GM18507 (cell line): Measurements from ENCODE around the gene FRMD8.
"Not testable (repeated sequence)": the region's sequence is repeated elsewhere in the genome, so short reads cannot be mapped to it uniquely, and the experiment has no call there.

ENCODE experiments used
- DNase-seq: peaks from one replicate; pipeline ENCODE4 v3.0.0; 2011; ENCODE audit warnings: low read depth; ENCODE audit not compliant: insufficient read length; ENCODE audit errors: extremely low spot score
- FAIRE-seq: peaks from 2 replicates; lab custom pipeline; 2011; peaks lifted over from hg19 to GRCh38; lab: Jason Lieb, UNC

Gene FRMD8

GRCh38 chr11:65445101-65445603 lies 58.7 kb downstream of the FRMD8 start:
- no peak for DNase-seq
- no peak for FAIRE-seq

DNA sequence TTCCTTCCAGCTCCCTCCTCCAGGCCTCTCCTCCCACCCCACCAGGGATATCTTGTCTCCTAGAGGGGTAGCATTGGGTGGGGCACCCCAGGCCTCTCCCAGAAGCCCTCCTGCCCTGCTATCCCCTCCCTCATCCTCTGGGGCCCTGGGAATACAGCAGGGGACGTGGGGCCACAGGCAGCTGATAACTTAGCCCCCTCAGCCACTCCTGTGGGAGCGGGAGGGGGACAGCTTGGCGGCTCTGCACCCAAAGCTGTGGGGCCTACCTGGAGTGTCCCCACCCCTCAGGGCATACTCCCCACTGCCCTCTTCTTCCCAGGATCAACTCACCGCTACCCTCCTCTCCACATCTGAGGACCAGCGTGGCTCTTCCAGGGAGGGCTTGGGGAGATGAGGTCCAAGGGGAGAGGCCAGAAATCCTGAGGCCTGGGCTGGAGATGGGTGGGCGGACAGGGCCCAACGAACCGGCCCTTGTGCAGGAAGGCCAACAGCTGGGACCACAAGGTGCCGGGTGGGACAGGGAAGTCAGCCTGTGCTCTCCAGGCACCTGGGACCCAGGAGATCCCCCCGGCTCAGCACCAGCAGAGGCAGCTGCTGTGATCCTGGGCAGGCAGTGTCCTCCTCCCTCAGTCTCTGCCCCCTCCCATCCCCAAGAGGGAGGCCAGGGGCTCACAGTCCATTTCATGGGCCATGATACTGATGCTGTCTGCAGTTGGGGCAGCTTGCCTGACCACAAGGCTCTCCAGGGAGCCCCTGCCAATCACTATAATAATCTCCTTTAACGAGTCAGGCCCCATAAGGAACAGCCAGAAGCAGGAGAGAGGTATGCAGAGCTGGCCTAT lies 59.4 kb downstream of the FRMD8 start:
- no peak for DNase-seq
- FAIRE-seq: no peak

GRCh38 chr11:65446446-65447277 lies 60.2 kb downstream of the FRMD8 start:
- FAIRE-seq (no peak), DNase-seq (no peak)

DNA sequence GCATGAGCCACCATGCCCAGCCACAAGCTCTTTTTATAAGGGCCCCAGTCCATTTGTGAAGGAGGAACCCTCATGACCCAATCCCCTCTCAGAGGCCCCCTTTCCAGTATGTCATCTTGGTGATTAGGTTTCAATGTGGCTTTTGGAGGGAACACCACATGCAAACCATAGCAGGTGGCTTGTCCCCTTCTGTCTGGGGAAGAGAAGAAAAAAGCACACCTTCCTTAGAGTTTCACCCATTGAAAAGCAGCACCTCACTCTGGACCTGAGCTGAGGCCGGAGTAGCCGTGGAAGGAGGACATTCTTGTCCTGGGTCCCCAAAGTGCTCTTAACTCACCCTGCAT lies 61.6 kb downstream of the FRMD8 start:
- FAIRE-seq: no peak
- DNase-seq: no peak

DNA sequence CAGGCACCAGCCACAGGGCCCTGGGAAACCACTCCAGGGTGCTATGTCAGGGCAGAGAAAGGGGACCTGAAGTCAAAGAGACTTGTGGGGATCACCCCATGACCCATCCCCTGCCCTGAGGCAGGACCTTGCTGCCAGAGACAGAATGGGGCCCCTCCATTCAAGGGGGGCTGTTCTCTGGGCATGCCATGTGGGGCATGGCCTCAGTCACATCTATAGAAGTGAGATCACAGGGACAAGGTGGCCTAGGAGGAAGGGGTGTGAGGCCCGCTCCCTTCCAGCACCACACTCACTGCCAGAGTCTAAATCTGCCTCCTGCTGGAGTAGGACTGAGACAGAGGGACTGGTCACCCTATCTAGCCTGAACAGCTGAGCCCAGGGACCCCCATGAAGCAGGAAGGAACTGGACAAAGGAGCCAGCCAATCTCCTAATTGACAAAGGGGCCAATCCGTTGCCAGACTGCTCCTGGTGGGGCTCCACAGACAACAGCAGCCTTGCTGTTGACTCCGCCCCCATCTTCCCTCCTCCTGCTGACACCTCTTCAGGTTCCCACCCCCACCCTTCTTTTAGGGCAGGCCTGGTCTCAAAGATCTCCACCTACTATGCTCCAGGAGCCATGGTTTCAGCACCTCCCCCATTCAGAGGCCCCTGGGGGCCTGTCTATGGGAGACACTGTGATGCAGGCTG lies 62.1 kb downstream of the FRMD8 start:
- no peak for FAIRE-seq
- DNase-seq: no peak

DNA sequence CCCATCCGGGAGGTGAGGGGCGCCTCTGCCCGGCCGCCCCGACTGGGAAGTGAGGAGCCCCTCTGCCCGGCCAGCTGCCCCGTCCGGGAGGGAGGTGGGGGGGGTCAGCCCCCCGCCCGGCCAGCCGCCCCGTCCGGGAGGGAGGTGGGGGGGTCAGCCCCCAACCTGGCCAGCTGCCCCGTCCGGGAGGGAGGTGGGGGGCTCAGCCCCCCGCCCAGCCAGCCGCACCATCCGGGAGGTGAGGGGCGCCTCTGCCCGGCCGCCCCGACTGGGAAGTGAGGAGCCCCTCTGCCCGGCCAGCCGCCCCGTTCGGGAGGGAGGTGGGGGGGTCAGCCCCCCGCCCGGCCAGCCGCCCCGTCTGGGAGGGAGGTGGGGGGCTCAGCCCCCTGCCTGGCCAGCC lies 64.9 kb downstream of the FRMD8 start:
- not testable (repeated sequence) for FAIRE-seq, DNase-seq

DNA sequence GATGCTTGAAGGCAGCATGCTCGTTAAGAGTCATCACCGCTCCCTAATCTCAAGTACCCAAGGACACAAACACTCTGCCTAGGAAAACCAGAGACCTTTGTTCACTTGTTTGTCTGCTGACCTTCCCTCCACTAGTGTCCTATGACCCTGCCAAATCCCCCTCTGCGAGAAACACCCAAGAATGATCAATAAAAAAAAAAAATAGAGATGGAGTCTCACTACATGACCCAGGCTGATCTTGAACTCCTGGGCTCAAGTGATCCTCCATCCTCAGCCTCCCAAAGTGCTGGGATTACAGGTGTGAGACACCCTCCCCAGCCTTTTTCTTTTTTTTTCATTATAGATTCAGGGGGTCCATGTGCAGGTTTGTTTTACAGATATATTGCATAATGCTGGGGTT lies 65.8 kb downstream of the FRMD8 start:
- FAIRE-seq: not testable (repeated sequence)

GRCh38 chr11:65452806-65453490 lies 66.5 kb downstream of the FRMD8 start:
- FAIRE-seq (no peak), DNase-seq (no peak)

More for the DNA sequence above, 65.8 kb downstream of the FRMD8 start:
- not testable (repeated sequence) for DNase-seq

DNA sequence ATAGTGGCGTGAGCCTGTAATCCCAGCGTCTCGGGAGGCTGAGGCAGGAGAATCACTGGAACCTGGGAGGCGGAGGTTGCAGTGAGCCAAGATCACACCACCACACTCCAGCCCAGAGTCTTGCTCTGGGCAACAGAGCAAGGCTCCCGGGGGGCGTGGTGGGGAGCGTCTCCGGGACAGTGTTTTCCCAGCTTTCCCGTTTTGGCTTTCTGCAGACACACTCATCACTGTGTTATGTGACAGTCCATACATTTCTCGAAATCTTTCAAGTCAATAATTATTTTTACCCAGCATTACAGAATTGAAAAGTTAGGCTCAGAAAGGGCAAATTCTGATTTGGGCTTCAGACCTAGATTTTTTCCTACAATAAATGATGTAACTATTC lies 67.9 kb downstream of the FRMD8 start:
- FAIRE-seq (no peak), DNase-seq (no peak)

DNA sequence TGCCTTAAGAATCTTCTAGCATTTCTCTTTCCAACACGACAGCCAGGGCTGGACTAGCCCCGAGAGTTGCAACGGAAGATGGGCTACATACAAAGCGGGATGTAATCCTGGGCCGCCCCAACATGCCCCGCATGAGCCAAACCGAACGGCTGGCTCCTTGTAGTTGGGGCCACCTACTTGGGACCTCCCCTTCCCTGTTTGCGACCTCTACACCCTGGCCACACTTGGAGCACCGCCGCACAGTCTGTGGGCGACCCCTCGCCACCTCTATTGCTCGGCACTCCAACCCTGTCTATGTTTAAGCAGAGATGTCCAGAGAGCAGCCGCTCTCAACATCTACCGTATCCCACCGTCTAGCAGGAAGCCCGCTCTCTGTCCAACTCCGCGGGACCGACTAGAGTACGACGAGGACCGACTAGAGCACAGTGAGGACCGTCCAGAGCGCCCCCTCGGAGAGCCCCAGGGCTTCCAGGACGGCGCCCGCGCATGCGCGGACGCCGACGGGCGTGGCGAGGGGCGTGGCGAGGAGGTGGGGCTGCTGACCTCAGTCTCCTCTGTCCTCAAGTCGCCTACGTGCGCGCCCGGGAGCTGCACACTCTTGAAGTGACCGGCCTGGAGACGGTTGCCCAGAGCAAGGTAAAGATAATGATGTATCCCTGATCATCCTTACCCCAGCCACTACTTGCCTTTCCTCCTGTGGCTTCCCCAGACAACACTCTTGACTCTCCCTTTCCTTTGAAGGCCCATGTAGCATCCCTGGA lies 68.4 kb downstream of the FRMD8 start:
- DNase-seq: peak; percentile 96
- peak; percentile 86 for FAIRE-seq

DNA sequence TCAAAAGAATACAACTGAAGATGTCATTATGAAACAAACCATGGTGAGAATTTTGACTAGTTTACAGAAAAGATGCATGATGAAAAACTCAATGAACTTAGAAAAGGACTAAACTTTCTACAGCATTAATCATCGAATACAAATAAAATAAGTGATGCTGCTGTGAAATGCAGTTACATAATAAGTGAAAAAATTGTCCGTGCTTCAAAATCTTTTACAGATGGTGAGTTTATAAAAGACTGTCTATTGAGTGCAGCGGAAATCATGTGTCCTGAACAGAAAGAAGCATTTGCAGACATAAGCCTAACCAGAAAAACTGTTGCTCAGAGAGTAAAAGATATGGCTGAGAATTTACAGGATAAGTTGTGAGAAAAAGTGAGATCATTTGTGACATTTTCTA lies 70.0 kb downstream of the FRMD8 start:
- no peak for FAIRE-seq
- DNase-seq: no peak

DNA sequence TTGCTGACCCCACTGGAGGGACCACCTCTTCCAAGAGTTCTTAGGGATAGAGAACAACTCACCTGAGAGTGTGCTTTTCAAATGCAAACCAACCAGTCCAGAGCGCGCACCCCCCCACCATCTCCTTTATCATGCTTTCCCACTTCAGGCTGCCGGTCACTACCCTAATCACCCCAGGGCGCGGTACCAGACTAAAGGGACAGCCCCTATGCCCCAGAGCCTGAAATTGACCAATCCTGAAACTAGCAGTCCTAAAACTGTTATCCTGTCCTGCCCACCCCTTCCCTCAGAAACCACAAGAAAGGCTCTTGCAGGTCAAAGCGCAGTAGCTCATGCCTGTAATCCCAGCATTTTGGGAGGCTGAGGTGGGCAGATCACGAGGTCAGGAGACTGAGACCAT lies 73.1 kb downstream of the FRMD8 start:
- DNase-seq: no peak
- FAIRE-seq: no peak
